Cardiac septum (tissue), 1 donor: ENCODE measurements around the gene FAM110D. TPM values are rescaled to one million over a fixed set of nuclear protein-coding genes. Genes with fewer than 3 reads are reported as not detected.

Experiments used
- total RNA-seq: library from RNA; stranded (reverse); fragmentation: NEBNext Ultra II Directional; extraction: Animal tissue kit (Norgen Biotek cat#: 25700); gene quantifications from one replicate; pipeline ENCODE4 v1.2.1, GENCODE V29; 2021
- donor health status: DM: no; HTN: no; CAD: no.

Gene FAM110D
- total RNA-seq, 1 donor from 2014 or later: 3.8 TPM

Other genes starting within 250 kb of the FAM110D start
- gene PAFAH2, start 161.0 kb upstream of the FAM110D start, total RNA-seq: 18.5 TPM
- 9.2 TPM for gene EXTL1, start 137.3 kb upstream of the FAM110D start, total RNA-seq
- 5.0 TPM for gene SLC30A2, start 113.0 kb upstream of the FAM110D start, total RNA-seq
- gene TRIM63, start 91.4 kb upstream of the FAM110D start, total RNA-seq: 123 TPM
- gene PDIK1L, start 47.3 kb upstream of the FAM110D start, total RNA-seq: 3.5 TPM
- not detected for gene C1orf232, start 9.9 kb downstream of the FAM110D start, total RNA-seq
- gene ZNF593, start 10.8 kb downstream of the FAM110D start, total RNA-seq: 23.2 TPM
- not detected for gene ZNF593OS, start 12.8 kb downstream of the FAM110D start, total RNA-seq
- gene CNKSR1, start 18.4 kb downstream of the FAM110D start, total RNA-seq: 2.9 TPM
- gene CATSPER4, start 31.5 kb downstream of the FAM110D start, total RNA-seq: not detected
- gene CEP85, start 75.1 kb downstream of the FAM110D start, total RNA-seq: 25.8 TPM
- gene SH3BGRL3, start 121.0 kb downstream of the FAM110D start, total RNA-seq: 55.0 TPM
- 8.3 TPM for gene UBXN11, start 147.6 kb downstream of the FAM110D start, total RNA-seq
- 4.6 TPM for gene CD52, start 158.9 kb downstream of the FAM110D start, total RNA-seq
- gene CRYBG2, start 195.1 kb downstream of the FAM110D start, total RNA-seq: not detected
- gene ZNF683, start 213.7 kb downstream of the FAM110D start, total RNA-seq: not detected